NCI-H146 (cell line): Measurements from ENCODE around the gene NUB1.

Source experiments
- DNase-seq: peaks from one replicate; lab custom pipeline; 2025; lab: John Stamatoyannopoulos, UW

The NUB1 gene

GRCh38 chr7:151313857-151314256 lies 27.8 kb upstream of the NUB1 start:
- DNase-seq, result no peak

GRCh38 chr7:151314401-151314800 lies 27.2 kb upstream of the NUB1 start:
- no peak for DNase-seq

- DNase-seq, result peak; percentile 34
Observed at GRCh38 chr7:151315038-151315655, 26.5 kb upstream of the NUB1 start.

- no peak for DNase-seq
Observed at GRCh38 chr7:151316896-151317295, 24.7 kb upstream of the NUB1 start.

- no peak for DNase-seq
Observed at GRCh38 chr7:151317936-151318335, 23.7 kb upstream of the NUB1 start.

- DNase-seq, result no peak
Observed at GRCh38 chr7:151319189-151319588, 22.4 kb upstream of the NUB1 start.

GRCh38 chr7:151320263-151320845 lies 21.3 kb upstream of the NUB1 start:
- no peak for DNase-seq

GRCh38 chr7:151321341-151321740 lies 20.3 kb upstream of the NUB1 start:
- no peak for DNase-seq

- no peak for DNase-seq
Observed at GRCh38 chr7:151322906-151323305, 18.7 kb upstream of the NUB1 start.

- DNase-seq, result no peak
Observed at GRCh38 chr7:151327022-151327421, 14.6 kb upstream of the NUB1 start.

- no peak for DNase-seq
Observed at GRCh38 chr7:151327659-151328058, 14.0 kb upstream of the NUB1 start.

GRCh38 chr7:151330181-151330580 lies 11.4 kb upstream of the NUB1 start:
- no peak for DNase-seq

GRCh38 chr7:151330661-151331060 lies 11.0 kb upstream of the NUB1 start:
- DNase-seq, result no peak

GRCh38 chr7:151334628-151335027 lies 7.0 kb upstream of the NUB1 start:
- DNase-seq, result no peak

GRCh38 chr7:151336027-151336708 lies 5.4 kb upstream of the NUB1 start:
- DNase-seq, result no peak

- DNase-seq, result no peak
Observed at GRCh38 chr7:151337346-151337745, 4.3 kb upstream of the NUB1 start.

GRCh38 chr7:151338809-151339208 lies 2.8 kb upstream of the NUB1 start:
- no peak for DNase-seq

GRCh38 chr7:151339651-151340382 lies 1.8 kb upstream of the NUB1 start:
- DNase-seq, result no peak

- DNase-seq, result peak; percentile 4
Observed at GRCh38 chr7:151340794-151341356, 737 bp upstream of the NUB1 start.

- no peak for DNase-seq
Observed at GRCh38 chr7:151342102-151342646, 562 bp downstream of the NUB1 start.

- DNase-seq, result no peak
Observed at GRCh38 chr7:151342811-151343210, 1.2 kb downstream of the NUB1 start.

GRCh38 chr7:151343516-151343915 lies 1.9 kb downstream of the NUB1 start:
- DNase-seq, result no peak
